HL-60 (cell line): ENCODE measurements around the gene MCL1.

ENCODE experiments used
- POLR2AphosphoS5 ChIP-seq: IDR thresholded peaks from 2 replicates; pipeline ENCODE4 v1.6.1; 2012; ENCODE audit warnings: low read depth
- TF ChIP-seq, protein P1 (sequence below): IDR thresholded peaks from one replicate; pipeline ENCODE4 v1.5.1; 2011; ENCODE audit warnings: low read length, control low read depth, inconsistent platforms; ENCODE audit not compliant: insufficient read depth
- TF ChIP-seq, protein P2 (sequence below): IDR thresholded peaks from 2 replicates; pipeline ENCODE4 v1.6.1; 2012; ENCODE audit warnings: low read depth; ENCODE audit not compliant: insufficient replicate concordance

DNA sequence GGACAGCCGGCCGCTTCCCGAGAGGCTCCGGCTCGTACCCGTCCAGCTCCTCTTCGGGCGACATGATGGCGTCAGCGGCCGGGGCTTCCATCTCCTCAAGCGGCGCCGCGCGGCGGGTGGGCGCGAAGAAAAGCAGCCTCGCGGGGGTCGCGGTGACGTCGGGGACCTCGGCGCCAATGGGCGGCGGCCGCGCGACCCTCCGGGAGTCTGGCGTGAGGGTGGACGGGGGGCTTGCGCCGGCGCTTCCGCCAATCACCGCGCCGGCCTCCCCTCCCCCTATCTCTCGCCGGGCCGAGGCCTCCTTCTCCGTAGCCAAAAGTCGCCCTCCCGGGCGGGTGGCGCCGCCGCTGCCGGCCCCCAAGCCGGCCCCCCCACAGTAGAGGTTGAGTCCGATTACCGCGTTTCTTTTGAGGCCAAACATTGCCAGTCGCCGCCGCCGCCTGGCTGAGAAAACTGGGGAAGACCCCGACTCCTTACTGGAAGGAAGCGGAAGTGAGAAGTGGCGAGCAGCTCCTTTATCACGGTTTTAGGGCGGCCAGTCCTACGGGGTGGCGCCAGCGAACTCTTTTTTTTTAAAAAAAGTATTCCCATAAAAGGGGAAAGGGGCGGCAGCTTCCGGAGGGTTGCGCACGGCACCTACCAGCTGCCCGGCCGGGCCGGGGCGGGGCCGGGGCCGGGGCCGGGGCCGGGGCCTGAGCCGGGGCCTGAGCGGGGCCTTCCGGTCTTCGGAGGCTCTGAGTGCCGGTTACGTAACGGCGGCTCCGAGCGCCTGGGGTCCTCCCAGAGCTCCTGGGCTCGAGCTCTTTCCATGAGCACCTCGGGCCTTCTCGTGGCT lies at the start of gene MCL1:
- TF ChIP-seq, protein P1, sequence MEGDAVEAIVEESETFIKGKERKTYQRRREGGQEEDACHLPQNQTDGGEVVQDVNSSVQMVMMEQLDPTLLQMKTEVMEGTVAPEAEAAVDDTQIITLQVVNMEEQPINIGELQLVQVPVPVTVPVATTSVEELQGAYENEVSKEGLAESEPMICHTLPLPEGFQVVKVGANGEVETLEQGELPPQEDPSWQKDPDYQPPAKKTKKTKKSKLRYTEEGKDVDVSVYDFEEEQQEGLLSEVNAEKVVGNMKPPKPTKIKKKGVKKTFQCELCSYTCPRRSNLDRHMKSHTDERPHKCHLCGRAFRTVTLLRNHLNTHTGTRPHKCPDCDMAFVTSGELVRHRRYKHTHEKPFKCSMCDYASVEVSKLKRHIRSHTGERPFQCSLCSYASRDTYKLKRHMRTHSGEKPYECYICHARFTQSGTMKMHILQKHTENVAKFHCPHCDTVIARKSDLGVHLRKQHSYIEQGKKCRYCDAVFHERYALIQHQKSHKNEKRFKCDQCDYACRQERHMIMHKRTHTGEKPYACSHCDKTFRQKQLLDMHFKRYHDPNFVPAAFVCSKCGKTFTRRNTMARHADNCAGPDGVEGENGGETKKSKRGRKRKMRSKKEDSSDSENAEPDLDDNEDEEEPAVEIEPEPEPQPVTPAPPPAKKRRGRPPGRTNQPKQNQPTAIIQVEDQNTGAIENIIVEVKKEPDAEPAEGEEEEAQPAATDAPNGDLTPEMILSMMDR = no peak
- TF ChIP-seq, protein P2, sequence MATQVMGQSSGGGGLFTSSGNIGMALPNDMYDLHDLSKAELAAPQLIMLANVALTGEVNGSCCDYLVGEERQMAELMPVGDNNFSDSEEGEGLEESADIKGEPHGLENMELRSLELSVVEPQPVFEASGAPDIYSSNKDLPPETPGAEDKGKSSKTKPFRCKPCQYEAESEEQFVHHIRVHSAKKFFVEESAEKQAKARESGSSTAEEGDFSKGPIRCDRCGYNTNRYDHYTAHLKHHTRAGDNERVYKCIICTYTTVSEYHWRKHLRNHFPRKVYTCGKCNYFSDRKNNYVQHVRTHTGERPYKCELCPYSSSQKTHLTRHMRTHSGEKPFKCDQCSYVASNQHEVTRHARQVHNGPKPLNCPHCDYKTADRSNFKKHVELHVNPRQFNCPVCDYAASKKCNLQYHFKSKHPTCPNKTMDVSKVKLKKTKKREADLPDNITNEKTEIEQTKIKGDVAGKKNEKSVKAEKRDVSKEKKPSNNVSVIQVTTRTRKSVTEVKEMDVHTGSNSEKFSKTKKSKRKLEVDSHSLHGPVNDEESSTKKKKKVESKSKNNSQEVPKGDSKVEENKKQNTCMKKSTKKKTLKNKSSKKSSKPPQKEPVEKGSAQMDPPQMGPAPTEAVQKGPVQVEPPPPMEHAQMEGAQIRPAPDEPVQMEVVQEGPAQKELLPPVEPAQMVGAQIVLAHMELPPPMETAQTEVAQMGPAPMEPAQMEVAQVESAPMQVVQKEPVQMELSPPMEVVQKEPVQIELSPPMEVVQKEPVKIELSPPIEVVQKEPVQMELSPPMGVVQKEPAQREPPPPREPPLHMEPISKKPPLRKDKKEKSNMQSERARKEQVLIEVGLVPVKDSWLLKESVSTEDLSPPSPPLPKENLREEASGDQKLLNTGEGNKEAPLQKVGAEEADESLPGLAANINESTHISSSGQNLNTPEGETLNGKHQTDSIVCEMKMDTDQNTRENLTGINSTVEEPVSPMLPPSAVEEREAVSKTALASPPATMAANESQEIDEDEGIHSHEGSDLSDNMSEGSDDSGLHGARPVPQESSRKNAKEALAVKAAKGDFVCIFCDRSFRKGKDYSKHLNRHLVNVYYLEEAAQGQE = peak; percentile 70
- TF ChIP-seq POLR2AphosphoS5 = peak; percentile 89
